ENCODE measurements around the gene FYB1.
"Not testable (repeated sequence)": the region's sequence is repeated elsewhere in the genome, so short reads cannot be mapped to it uniquely, and the experiment has no call there.

FYB1 gene

GRCh38 chr5:39226558-39226957 is 7.2 kb upstream of the FYB1 start:
- DNase-seq, result no peak

GRCh38 chr5:39226100-39226451 is 6.7 kb upstream of the FYB1 start:
- DNase-seq, result no peak

GRCh38 chr5:39225405-39226099 is 6.2 kb upstream of the FYB1 start:
- DNase-seq, result no peak

GRCh38 chr5:39224196-39224761 is 4.9 kb upstream of the FYB1 start:
- peak; percentile 7 for DNase-seq

- no peak for DNase-seq
Observed at GRCh38 chr5:39223565-39224156, 4.3 kb upstream of the FYB1 start.

- not testable (repeated sequence) for DNase-seq
Observed at GRCh38 chr5:39221671-39222070, 2.3 kb upstream of the FYB1 start.

- no peak for DNase-seq
Observed at GRCh38 chr5:39220280-39221030, 1.1 kb upstream of the FYB1 start.

GRCh38 chr5:39218482-39219402 is 621 bp downstream of the FYB1 start:
- no peak for DNase-seq

- peak; percentile 78 for DNase-seq
Observed at GRCh38 chr5:39217365-39218281, 1.7 kb downstream of the FYB1 start.

- DNase-seq, result no peak
Observed at GRCh38 chr5:39216631-39217030, 2.7 kb downstream of the FYB1 start.

GRCh38 chr5:39215857-39216256 is 3.5 kb downstream of the FYB1 start:
- no peak for DNase-seq

GRCh38 chr5:39214912-39215709 is 4.3 kb downstream of the FYB1 start:
- no peak for DNase-seq

GRCh38 chr5:39213447-39214207 is 5.7 kb downstream of the FYB1 start:
- no peak for DNase-seq

- DNase-seq, result no peak
Observed at GRCh38 chr5:39211773-39212172, 7.6 kb downstream of the FYB1 start.

GRCh38 chr5:39209924-39210323 is 9.4 kb downstream of the FYB1 start:
- DNase-seq, result no peak

GRCh38 chr5:39208471-39208870 is 10.9 kb downstream of the FYB1 start:
- DNase-seq, result no peak

GRCh38 chr5:39207345-39208045 is 11.9 kb downstream of the FYB1 start:
- DNase-seq, result no peak

GRCh38 chr5:39206630-39207321 is 12.6 kb downstream of the FYB1 start:
- no peak for DNase-seq

Data from fibroblast of skin of scalp (primary cell).